ENCODE results near the gene LIN7B. TPM values are rescaled to one million over a fixed set of nuclear protein-coding genes. Genes with fewer than 3 reads are reported as not detected.

Gene LIN7B
- total RNA-seq, 2 donors from 2014 or later = 9.5 to 14.9 TPM

DNA sequence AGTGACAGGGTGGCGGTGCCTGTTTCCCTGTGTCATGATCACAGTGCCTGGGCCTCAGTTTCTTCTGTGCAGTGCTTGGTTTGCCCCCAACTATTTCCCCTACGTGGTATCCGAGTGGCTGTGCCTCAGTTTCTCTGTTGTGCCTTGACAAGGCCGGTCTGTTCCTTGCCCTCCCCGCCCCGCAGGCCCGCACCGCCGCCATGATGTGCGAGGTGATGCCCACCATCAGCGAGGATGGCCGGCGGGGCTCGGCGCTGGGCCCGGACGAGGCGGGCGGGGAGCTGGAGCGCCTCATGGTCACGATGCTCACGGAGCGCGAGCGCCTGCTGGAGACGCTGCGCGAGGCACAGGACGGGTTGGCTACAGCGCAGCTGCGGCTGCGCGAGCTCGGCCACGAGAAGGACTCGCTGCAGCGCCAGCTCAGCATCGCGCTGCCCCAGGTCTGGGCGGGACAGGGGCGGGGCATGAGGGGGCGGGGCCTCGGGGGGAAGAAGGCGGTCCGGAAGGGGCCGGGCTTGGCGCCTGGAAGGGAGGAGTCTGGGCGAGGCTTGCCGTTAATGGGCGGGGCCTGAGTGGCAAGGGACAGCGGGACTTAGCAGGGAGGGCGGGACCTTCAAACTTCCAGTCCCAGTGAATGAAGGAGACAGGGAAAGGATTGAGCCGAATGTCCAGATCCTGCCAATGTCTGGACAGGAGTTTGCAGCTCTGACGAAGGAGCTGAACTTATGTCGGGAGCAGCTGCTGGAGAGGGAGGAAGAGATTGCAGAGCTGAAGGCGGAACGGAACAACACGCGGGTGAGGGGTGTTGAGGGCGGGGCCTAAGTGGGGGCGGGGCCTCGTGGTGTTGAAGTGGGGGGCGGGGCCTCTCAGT lies 13.7 kb downstream of the LIN7B start:
- Mint-ChIP-seq H3K9me3 (no peaks in the 10 kb centered on the region), H3K36me3 (ENCODE audit: low read depth) (no peaks in the 10 kb centered on the region), H3K27me3 (ENCODE audit: insufficient read depth) (peaks cover 51% of the 10 kb centered on the region), H3K4me1 (peaks cover 5% of the 10 kb centered on the region), H3K4me3 (peak overlapping the region; percentile 44), H3K27ac (peak overlapping the region; percentile 75)
- no peaks in the 10 kb centered on the region for H3K4me1 ChIP-seq (ENCODE audit: control insufficient read depth, insufficient read depth, low read length)
- no peaks in the 10 kb centered on the region for H3K27me3 ChIP-seq (ENCODE audit: control insufficient read depth, insufficient read depth, low read length, poor library complexity, severe bottlenecking)
- no peaks in the 10 kb centered on the region for H3K36me3 ChIP-seq (ENCODE audit: control insufficient read depth, insufficient read depth, low read length)
- TF ChIP-seq, protein P1, sequence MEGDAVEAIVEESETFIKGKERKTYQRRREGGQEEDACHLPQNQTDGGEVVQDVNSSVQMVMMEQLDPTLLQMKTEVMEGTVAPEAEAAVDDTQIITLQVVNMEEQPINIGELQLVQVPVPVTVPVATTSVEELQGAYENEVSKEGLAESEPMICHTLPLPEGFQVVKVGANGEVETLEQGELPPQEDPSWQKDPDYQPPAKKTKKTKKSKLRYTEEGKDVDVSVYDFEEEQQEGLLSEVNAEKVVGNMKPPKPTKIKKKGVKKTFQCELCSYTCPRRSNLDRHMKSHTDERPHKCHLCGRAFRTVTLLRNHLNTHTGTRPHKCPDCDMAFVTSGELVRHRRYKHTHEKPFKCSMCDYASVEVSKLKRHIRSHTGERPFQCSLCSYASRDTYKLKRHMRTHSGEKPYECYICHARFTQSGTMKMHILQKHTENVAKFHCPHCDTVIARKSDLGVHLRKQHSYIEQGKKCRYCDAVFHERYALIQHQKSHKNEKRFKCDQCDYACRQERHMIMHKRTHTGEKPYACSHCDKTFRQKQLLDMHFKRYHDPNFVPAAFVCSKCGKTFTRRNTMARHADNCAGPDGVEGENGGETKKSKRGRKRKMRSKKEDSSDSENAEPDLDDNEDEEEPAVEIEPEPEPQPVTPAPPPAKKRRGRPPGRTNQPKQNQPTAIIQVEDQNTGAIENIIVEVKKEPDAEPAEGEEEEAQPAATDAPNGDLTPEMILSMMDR (conservative IDR thresholded peaks at IDR 0.05) = peak; percentile 34
- 5 to 11% methylated on average over 18 to 62 of the region's 63 CpGs for WGBS, 2 experiments (ENCODE audit: insufficient coverage in 1 of 2, insufficient read length in 1 of 2)
- H3K27ac ChIP-seq (ENCODE audit: low read depth, low read length) = no peak overlapping the region
- no peak overlapping the region for H3K9ac ChIP-seq (ENCODE audit: extremely low read depth, low read length, poor library complexity, severe bottlenecking)
- no peaks in the 10 kb centered on the region for H3K9me3 ChIP-seq (ENCODE audit: control insufficient read depth, low read length)
- H3K4me3 ChIP-seq (ENCODE audit: low read length) = peak overlapping the region; percentile 83
- DNase-seq = peak; percentile 99

DNA sequence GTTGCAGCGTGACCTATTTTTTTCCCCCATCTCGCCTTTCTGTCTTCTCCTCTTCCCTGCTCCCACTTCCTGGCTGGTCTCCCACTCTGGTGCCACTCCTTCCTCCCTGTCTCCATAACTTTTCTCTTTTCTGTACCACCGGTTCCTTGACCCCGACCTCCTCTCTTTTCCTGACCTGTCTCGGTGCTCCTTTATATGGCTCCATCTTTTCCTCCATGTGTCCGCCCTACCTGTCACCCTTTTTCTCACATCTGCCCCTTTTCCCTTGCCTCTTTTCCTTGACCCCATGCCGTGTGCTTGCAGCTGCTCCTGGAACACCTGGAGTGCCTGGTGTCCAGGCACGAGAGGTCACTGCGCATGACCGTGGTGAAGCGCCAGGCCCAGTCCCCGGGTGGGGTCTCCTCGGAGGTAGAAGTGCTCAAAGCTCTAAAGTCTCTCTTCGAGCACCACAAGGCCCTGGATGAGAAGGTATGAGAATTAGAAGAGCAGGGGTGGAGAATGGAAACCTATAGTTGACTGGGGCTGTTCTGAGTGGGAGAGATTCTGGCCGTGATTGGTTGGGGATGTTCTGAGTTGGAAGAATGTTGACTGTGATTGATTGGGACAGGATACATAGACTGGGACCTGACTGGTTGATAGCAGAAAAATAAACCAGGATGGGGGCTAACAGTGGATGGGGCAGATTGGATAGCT lies 14.5 kb downstream of the LIN7B start:
- 70 to 79% methylated on average over 8 to 15 of the region's 15 CpGs for WGBS, 2 experiments (ENCODE audit: insufficient coverage in 1 of 2, insufficient read length in 1 of 2)
- H3K4me1 ChIP-seq (ENCODE audit: control insufficient read depth, insufficient read depth, low read length) = no peaks in the 10 kb centered on the region

DNA sequence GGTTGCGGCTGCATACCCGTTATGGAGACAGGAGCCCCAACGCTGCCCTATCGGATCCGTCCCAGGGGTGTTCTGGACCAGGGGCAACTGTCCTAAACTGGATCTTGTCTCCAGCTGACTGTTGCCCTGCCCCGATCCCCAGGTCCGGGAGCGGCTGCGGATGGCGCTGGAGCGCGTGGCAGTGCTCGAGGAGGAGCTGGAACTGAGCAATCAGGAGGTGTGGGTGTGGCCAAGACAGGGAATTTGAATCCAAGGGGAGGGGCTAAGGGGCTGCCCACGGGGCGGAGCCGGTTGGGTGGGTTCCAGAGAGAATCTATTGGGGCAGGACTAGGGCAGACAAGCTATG lies 15.0 kb downstream of the LIN7B start:
- Histone ChIP-seq H3K4me3 (ENCODE audit: low read length) (no peak overlapping the region), H3K9ac (ENCODE audit: extremely low read depth, low read length, poor library complexity, severe bottlenecking) (no peak overlapping the region), H3K27me3 (ENCODE audit: control insufficient read depth, insufficient read depth, low read length, poor library complexity, severe bottlenecking) (no peaks in the 10 kb centered on the region), H3K4me1 (ENCODE audit: control insufficient read depth, insufficient read depth, low read length) (no peaks in the 10 kb centered on the region), H3K9me3 (ENCODE audit: control insufficient read depth, low read length) (no peaks in the 10 kb centered on the region), H3K27ac (ENCODE audit: low read depth, low read length) (no peak overlapping the region), H3K36me3 (ENCODE audit: control insufficient read depth, insufficient read depth, low read length) (no peaks in the 10 kb centered on the region)
- no peaks in the 10 kb centered on the region for H3K9me3 Mint-ChIP-seq
- no peak overlapping the region for H3K4me3 Mint-ChIP-seq
- H3K27ac Mint-ChIP-seq = no peak overlapping the region
- WGBS, 2 experiments (ENCODE audit: insufficient coverage in 1 of 2, insufficient read length in 1 of 2) = 70 to 77% methylated on average over 8 to 16 of the region's 16 CpGs
- no peaks in the 10 kb centered on the region for H3K36me3 Mint-ChIP-seq (ENCODE audit: low read depth)
- H3K4me1 Mint-ChIP-seq = peaks cover 5% of the 10 kb centered on the region
- DNase-seq = peak; percentile 83
- peaks cover 46% of the 10 kb centered on the region for H3K27me3 Mint-ChIP-seq (ENCODE audit: insufficient read depth)
- TF ChIP-seq, protein P1 (conservative IDR thresholded peaks at IDR 0.05) = no peak

More for the DNA sequence above, 14.5 kb downstream of the LIN7B start:
- Mint-ChIP-seq H3K9me3 (no peaks in the 10 kb centered on the region), H3K4me1 (peaks cover 5% of the 10 kb centered on the region), H3K4me3 (peak overlapping the region; percentile 44), H3K27ac (no peak overlapping the region), H3K27me3 (ENCODE audit: insufficient read depth) (peaks cover 45% of the 10 kb centered on the region), H3K36me3 (ENCODE audit: low read depth) (no peaks in the 10 kb centered on the region)
- Histone ChIP-seq H3K27me3 (ENCODE audit: control insufficient read depth, insufficient read depth, low read length, poor library complexity, severe bottlenecking) (no peaks in the 10 kb centered on the region), H3K9ac (ENCODE audit: extremely low read depth, low read length, poor library complexity, severe bottlenecking) (no peak overlapping the region), H3K9me3 (ENCODE audit: control insufficient read depth, low read length) (no peaks in the 10 kb centered on the region), H3K4me3 (ENCODE audit: low read length) (peak overlapping the region; percentile 83), H3K27ac (ENCODE audit: low read depth, low read length) (no peak overlapping the region), H3K36me3 (ENCODE audit: control insufficient read depth, insufficient read depth, low read length) (no peaks in the 10 kb centered on the region)
- DNase-seq = no peak
- TF ChIP-seq, protein P1 (conservative IDR thresholded peaks at IDR 0.05) = no peak
